ENCODE data around the gene NRG2. TPM values are rescaled to one million over a fixed set of nuclear protein-coding genes. Genes with fewer than 3 reads are reported as not detected.

The NRG2 gene
- total RNA-seq, 1 experiment from 2014 or later = 0.59 TPM

DNA sequence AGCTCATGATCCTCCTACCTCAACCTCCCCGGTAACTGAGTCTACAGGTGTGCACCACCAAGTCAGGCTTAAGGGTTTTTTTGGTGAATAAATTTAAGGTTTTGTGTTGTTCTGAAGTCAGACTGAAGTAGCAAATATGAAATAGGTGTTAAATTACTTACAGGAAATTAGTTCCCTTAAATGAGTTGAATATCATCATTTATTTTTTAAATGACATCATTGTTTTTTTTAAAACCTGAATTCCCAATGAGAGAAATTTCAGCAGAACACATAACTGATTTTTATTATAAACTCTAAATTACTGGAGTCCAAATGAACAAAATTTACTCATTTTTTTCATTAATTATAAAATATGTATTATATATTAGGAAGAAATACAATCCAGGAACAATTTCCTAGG is 33.0 kb upstream of the NRG2 start:
- Histone ChIP-seq H3K27me3 (replicated peaks; ENCODE audit: control insufficient read depth, insufficient read depth, low read length) (no peaks in the 10 kb centered on the region), H3K9me3 (no peaks in the 10 kb centered on the region), H3K4me1 (no peaks in the 10 kb centered on the region), H3K4me3 (ENCODE audit: low read depth, low read length) (no peak overlapping the region), H3K36me3 (ENCODE audit: control insufficient read depth, insufficient read depth, low read length) (no peaks in the 10 kb centered on the region)
- H3K4me1 Mint-ChIP-seq (ENCODE audit: low read depth, unreplicated experiment) = peaks cover 7% of the 10 kb centered on the region
- DNase-seq = no peak
- H3K9me3 Mint-ChIP-seq (ENCODE audit: unreplicated experiment) = no peaks in the 10 kb centered on the region
- TF ChIP-seq CTCF (IDR thresholded peaks at IDR 0.05; ENCODE audit: insufficient read depth in 1 of 2, low read depth in 1 of 2, low read length in 1 of 2, severe bottlenecking in 1 of 2, unreplicated experiment in 1 of 2) = no peak
- no peaks in the 10 kb centered on the region for H3K27me3 Mint-ChIP-seq (ENCODE audit: insufficient read depth, unreplicated experiment)
- intact Hi-C loops (cut with micrococcal nuclease; ENCODE audit: unreplicated experiment) = loop anchor here (10.0 kb wide), 1 partner anchor 279 kb away; no protein-coding TSS in a partner anchor
- no peak overlapping the region for H3K4me3 Mint-ChIP-seq (ENCODE audit: unreplicated experiment)
- no peak overlapping the region for H3K27ac Mint-ChIP-seq (ENCODE audit: unreplicated experiment)
- CTCF ChIA-PET = interaction anchor here (1.5 kb wide), 1 partner anchor 68 kb away, joined by 4 read pairs; no protein-coding TSS in a partner anchor
- POLR2A ChIA-PET = no interaction called here
- H3K36me3 Mint-ChIP-seq (ENCODE audit: insufficient read depth, unreplicated experiment) = no peaks in the 10 kb centered on the region
- no TSS peak for BruUV-seq (replicated peaks)

GRCh38 chr5:140075371-140075770 is 32.3 kb upstream of the NRG2 start:
- POLR2A ChIA-PET = interaction anchor here (0.7 to 1.0 kb wide), 2 partner anchors 38 to 102 kb away, joined by 3 read pairs; partner anchors contain the start of gene PURA
- H3K27me3 Mint-ChIP-seq (ENCODE audit: insufficient read depth, unreplicated experiment) = no peaks in the 10 kb centered on the region
- CTCF ChIA-PET = interaction anchor here (0.6 to 1.5 kb wide), 3 partner anchors 69 to 81 kb away, joined by 3 to 4 read pairs (median 3); no protein-coding TSS in a partner anchor
- BruUV-seq (replicated peaks) = no TSS peak
- no peaks in the 10 kb centered on the region for H3K36me3 ChIP-seq (ENCODE audit: control insufficient read depth, insufficient read depth, low read length)
- no peaks in the 10 kb centered on the region for H3K9me3 ChIP-seq
- H3K27ac Mint-ChIP-seq (ENCODE audit: unreplicated experiment) = no peak overlapping the region
- peak in 1 of 2 experiments; percentile 25 for TF ChIP-seq CTCF (IDR thresholded peaks at IDR 0.05; ENCODE audit: insufficient read depth in 1 of 2, low read depth in 1 of 2, low read length in 1 of 2, severe bottlenecking in 1 of 2, unreplicated experiment in 1 of 2)
- H3K4me1 Mint-ChIP-seq (ENCODE audit: low read depth, unreplicated experiment) = peaks cover 7% of the 10 kb centered on the region
- no peaks in the 10 kb centered on the region for H3K27me3 ChIP-seq (replicated peaks; ENCODE audit: control insufficient read depth, insufficient read depth, low read length)
- H3K36me3 Mint-ChIP-seq (ENCODE audit: insufficient read depth, unreplicated experiment) = no peaks in the 10 kb centered on the region
- no peaks in the 10 kb centered on the region for H3K9me3 Mint-ChIP-seq (ENCODE audit: unreplicated experiment)
- no peak overlapping the region for H3K4me3 ChIP-seq (ENCODE audit: low read depth, low read length)
- H3K4me1 ChIP-seq = no peaks in the 10 kb centered on the region
- DNase-seq = no peak
- intact Hi-C loops (cut with micrococcal nuclease; ENCODE audit: unreplicated experiment) = loop anchor here (10.0 kb wide), 1 partner anchor 279 kb away; no protein-coding TSS in a partner anchor
- H3K4me3 Mint-ChIP-seq (ENCODE audit: unreplicated experiment) = no peak overlapping the region

- TF ChIP-seq CTCF (IDR thresholded peaks at IDR 0.05; ENCODE audit: insufficient read depth in 1 of 2, low read depth in 1 of 2, low read length in 1 of 2, severe bottlenecking in 1 of 2, unreplicated experiment in 1 of 2) = peak; percentile 31 to 70
- intact Hi-C loops (cut with micrococcal nuclease; ENCODE audit: unreplicated experiment) = loop anchor here (1.0 to 10.0 kb wide), 4 partner anchors 36 to 282 kb away; no protein-coding TSS in a partner anchor
- H3K4me3 Mint-ChIP-seq (ENCODE audit: unreplicated experiment) = no peak overlapping the region
- no peak overlapping the region for H3K4me3 ChIP-seq (ENCODE audit: low read depth, low read length)
- POLR2A ChIA-PET = no interaction called here
- no peaks in the 10 kb centered on the region for H3K9me3 ChIP-seq
- CTCF ChIA-PET = interaction anchor here (0.6 to 1.3 kb wide), 6 partner anchors 26 to 650 kb away, joined by 3 to 7 read pairs (median 3); no protein-coding TSS in a partner anchor
- H3K4me1 ChIP-seq = no peaks in the 10 kb centered on the region
- H3K36me3 Mint-ChIP-seq (ENCODE audit: insufficient read depth, unreplicated experiment) = no peaks in the 10 kb centered on the region
- H3K4me1 Mint-ChIP-seq (ENCODE audit: low read depth, unreplicated experiment) = peaks cover 7% of the 10 kb centered on the region
- DNase-seq = no peak
- no peaks in the 10 kb centered on the region for H3K36me3 ChIP-seq (ENCODE audit: control insufficient read depth, insufficient read depth, low read length)
- BruUV-seq (replicated peaks) = no TSS peak
- H3K27ac Mint-ChIP-seq (ENCODE audit: unreplicated experiment) = no peak overlapping the region
- peaks cover 5% of the 10 kb centered on the region for H3K27me3 Mint-ChIP-seq (ENCODE audit: insufficient read depth, unreplicated experiment)
- H3K27me3 ChIP-seq (replicated peaks; ENCODE audit: control insufficient read depth, insufficient read depth, low read length) = no peaks in the 10 kb centered on the region
- H3K9me3 Mint-ChIP-seq (ENCODE audit: unreplicated experiment) = no peaks in the 10 kb centered on the region
Observed at GRCh38 chr5:140073296-140073695, 30.2 kb upstream of the NRG2 start.

Measured in Caco-2 (cell line).